IMR-90 (cell line): ENCODE measurements around the gene CCDC144A.
"Not testable (repeated sequence)": the region's sequence is repeated elsewhere in the genome, so short reads cannot be mapped to it uniquely, and the experiment has no call there.

Source experiments
- CEBPB ChIP-seq: IDR thresholded peaks from 2 replicates; pipeline ENCODE4 v1.6.1; 2012; ENCODE audit warnings: low read depth, low read length, improper control_type of control experiment
- CHD1 ChIP-seq: IDR thresholded peaks from 2 replicates; pipeline ENCODE4 v1.6.1; 2012; ENCODE audit warnings: low read depth, low read length, improper control_type of control experiment
- MXI1 ChIP-seq: IDR thresholded peaks from 2 replicates; pipeline ENCODE4 v1.6.1; 2012; ENCODE audit warnings: low read depth, mild to moderate bottlenecking, low read length, moderate library complexity, borderline replicate concordance
- POLR2A ChIP-seq: IDR thresholded peaks from 2 replicates; pipeline ENCODE4 v1.6.1; 2012; ENCODE audit warnings: mild to moderate bottlenecking, low read depth, low read length
- RCOR1 ChIP-seq: IDR thresholded peaks from 2 replicates; pipeline ENCODE4 v1.6.1; 2012; ENCODE audit warnings: mild to moderate bottlenecking, low read length, improper control_type of control experiment; ENCODE audit not compliant: insufficient replicate concordance
- RFX5 ChIP-seq: IDR thresholded peaks from 2 replicates; pipeline ENCODE4 v1.8.0; 2012; ENCODE audit warnings: low read depth, mild to moderate bottlenecking, low read length, moderate library complexity
- TF ChIP-seq, protein P1 (sequence below): conservative IDR thresholded peaks from 2 replicates; pipeline ENCODE4 v1.5.1; 2012; ENCODE audit warnings: mild to moderate bottlenecking, low read depth, low read length, improper control_type of control experiment
- TF ChIP-seq, protein P2 (sequence below): fragments of 150-350 bp; IDR thresholded peaks from 2 replicates; pipeline ENCODE4 v1.6.1; 2017; ENCODE audit warnings: mild to moderate bottlenecking, antibody characterized with exemption, low read length, low read depth

DNA sequence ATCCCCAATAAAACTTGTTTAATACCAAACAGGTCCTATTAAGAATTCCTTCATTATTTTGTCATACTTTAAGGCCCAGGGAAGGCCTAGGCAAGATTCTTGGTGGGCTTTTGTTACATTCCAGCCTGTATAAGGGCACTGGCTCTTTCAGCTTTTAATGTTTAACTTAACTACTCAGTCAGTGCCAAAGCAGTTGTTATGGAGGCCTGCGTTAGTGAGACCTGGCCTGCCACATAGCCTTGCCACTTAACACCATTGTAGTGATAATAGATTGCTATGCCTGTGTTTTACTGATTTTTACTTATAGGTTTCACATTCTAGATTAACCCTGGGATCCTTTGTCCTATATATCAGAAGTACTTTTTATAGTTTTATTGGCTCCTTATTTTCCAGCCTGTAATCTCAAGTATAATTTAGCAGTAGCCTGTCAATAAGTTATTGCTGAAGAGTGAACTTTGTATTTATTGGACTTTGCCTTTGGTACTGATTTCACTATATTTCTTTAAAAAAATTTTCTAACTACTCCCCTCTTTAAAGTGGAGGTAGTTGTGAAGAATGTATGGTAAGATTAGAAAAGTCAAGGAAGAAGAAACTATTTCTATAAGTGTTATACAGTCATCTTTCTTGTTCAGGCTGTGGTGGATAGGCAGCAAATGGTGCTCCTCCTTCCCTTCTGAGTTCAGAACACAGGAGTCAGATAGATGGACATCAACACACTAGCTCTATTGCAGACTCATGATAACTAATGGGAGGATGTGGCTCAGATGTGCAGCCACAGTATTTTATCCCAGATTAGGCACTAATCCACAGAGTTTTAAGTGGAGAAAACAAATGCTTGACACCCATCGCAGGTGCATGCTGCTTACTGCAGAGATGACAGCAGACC, 78.5 kb downstream of the CCDC144A start:
- TF ChIP-seq RCOR1, POLR2A, CHD1, MXI1, RFX5, CEBPB: not testable (repeated sequence)
- TF ChIP-seq, protein P1, sequence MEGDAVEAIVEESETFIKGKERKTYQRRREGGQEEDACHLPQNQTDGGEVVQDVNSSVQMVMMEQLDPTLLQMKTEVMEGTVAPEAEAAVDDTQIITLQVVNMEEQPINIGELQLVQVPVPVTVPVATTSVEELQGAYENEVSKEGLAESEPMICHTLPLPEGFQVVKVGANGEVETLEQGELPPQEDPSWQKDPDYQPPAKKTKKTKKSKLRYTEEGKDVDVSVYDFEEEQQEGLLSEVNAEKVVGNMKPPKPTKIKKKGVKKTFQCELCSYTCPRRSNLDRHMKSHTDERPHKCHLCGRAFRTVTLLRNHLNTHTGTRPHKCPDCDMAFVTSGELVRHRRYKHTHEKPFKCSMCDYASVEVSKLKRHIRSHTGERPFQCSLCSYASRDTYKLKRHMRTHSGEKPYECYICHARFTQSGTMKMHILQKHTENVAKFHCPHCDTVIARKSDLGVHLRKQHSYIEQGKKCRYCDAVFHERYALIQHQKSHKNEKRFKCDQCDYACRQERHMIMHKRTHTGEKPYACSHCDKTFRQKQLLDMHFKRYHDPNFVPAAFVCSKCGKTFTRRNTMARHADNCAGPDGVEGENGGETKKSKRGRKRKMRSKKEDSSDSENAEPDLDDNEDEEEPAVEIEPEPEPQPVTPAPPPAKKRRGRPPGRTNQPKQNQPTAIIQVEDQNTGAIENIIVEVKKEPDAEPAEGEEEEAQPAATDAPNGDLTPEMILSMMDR, result not testable (repeated sequence)
- TF ChIP-seq, protein P2, sequence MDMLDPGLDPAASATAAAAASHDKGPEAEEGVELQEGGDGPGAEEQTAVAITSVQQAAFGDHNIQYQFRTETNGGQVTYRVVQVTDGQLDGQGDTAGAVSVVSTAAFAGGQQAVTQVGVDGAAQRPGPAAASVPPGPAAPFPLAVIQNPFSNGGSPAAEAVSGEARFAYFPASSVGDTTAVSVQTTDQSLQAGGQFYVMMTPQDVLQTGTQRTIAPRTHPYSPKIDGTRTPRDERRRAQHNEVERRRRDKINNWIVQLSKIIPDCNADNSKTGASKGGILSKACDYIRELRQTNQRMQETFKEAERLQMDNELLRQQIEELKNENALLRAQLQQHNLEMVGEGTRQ, result not testable (repeated sequence)
